Dedifferentiated amniotic fluid mesenchymal stem cell (primary cell): Measurements from ENCODE around the gene RPL5.
"Not testable (repeated sequence)": the region's sequence is repeated elsewhere in the genome, so short reads cannot be mapped to it uniquely, and the experiment has no call there.

Experiments
- DNase-seq: peaks from one replicate; pipeline ENCODE4 v3.0.0-alpha.2; 2016; ENCODE audit errors: extremely low spot score

The RPL5 gene

DNA sequence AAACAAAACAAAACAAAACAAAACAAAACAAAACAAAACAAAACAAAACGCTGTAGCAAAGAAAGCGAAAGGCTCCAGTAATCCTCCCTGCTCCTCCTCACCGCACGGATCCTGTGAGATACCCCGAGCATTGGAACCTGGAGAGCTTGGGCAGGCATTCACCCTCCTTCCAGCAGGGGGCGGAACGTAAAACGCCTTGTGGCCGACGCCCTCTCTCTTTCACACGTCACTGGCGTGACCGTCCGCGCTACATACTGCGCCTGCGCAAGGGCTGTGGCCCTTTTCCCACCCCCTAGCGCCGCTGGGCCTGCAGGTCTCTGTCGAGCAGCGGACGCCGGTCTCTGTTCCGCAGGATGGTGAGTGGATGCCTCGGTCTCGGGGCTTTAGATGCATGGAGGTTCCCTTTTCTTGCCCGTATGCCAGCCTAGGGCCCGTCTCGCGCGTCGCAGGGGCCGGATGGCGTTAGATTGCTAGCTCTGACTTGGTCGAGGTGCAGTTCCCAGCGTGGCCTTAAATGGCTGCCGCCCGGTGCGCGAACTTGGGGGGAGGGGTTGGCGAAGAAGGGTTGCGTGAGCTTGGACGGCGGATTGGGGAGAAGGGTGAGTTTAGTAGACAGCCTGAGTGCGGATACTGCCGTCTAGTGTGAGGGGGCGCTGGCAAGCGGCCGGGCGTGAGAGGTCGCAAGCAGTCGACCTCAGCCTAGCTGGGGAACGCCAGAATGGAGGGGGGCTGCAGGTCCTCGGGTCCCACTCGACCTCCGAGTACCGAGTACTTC lies at the start of gene RPL5:
RPL5 (plus strand) TSS at position 279 of the 775 bp plus-strand sequence; CDS start at position 354, 75 bp downstream.
- DNase-seq: peak; percentile 97

- DNase-seq: not testable (repeated sequence)
Measured at GRCh38 chr1:92783550-92783949, 48.3 kb upstream of the RPL5 start.

GRCh38 chr1:92784021-92784638 lies 47.7 kb upstream of the RPL5 start:
- peak; percentile 38 for DNase-seq

DNA sequence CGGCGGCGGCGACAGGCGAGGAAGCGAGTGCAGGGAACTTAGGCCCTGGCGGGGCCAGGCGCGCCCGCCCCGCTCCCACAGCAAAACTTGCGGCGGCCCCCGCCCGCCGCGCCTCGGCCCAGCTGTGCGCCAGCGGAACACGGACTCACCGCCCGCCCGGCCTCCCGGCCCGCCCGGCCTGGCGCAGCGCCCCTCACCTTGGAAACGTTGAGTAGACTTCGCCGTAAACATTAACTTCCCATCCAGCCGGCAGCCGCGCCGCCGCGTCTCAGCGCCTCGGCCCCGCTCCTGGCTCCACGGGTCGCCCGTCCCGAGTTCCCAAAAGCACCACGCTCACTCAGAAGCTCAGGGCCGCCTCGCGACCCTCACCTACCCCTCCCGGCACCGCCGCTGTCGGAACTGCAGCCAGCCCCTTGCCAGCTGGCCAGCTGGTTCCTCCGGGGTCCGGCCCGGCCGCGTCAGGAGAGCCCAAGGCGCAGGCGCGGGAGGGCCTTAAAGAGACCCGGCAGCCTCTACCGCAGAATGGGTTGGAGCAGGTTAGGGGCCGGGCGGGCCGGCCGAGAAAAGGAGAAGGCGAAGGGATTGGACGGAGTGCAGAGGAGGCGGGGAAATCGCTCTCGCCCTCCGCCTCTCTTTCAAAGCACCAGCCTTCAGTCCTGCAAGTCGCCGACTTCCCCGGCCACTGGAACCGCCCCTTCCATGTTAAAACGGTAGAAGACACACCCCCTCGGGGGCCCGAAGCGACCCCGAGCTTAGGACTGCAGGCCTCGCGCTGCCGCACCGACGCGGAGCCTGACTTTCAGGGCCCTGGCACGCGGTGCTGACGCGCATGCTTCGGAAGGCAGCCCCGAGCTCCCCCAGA lies 47.0 kb upstream of the RPL5 start, which contains the start of gene EVI5:
EVI5 (minus strand) TSS at position 470 of the 862 bp plus-strand sequence. CDS start 48,562 bp downstream, outside the sequence.
- DNase-seq: peak; percentile 98

GRCh38 chr1:92786111-92786901 lies 45.5 kb upstream of the RPL5 start:
- DNase-seq: no peak

DNA sequence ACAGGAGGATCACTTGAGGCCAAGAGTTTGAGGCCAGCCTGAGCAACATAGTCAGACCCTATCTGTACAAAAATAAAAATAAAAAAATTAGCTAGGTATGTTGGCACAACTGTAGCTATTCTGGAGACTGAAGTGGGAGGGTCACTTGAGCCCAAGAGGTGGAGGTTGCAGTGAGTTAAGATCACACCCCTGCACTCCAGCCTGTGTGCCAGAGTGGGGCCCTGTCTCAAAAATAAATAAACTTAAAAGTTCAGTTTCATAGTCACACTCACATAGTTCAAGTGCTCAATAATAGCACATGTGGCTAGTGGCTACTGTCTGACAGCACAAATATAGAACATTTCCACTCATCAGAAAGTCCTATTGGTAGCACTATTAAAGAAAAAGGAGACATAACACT lies 41.8 kb upstream of the RPL5 start:
- no peak for DNase-seq

GRCh38 chr1:92790867-92791266 lies 41.0 kb upstream of the RPL5 start:
- no peak for DNase-seq

- DNase-seq: no peak
Measured at GRCh38 chr1:92791487-92792066, 40.3 kb upstream of the RPL5 start.

- no peak for DNase-seq
Measured at GRCh38 chr1:92792340-92792782, 39.5 kb upstream of the RPL5 start.

GRCh38 chr1:92795166-92795565 lies 36.7 kb upstream of the RPL5 start:
- peak; percentile 72 for DNase-seq

GRCh38 chr1:92797297-92797696 lies 34.5 kb upstream of the RPL5 start:
- DNase-seq: no peak

- peak; percentile 70 for DNase-seq
Measured at GRCh38 chr1:92797961-92798360, 33.9 kb upstream of the RPL5 start.

- DNase-seq: no peak
Measured at GRCh38 chr1:92803140-92803887, 28.5 kb upstream of the RPL5 start.

GRCh38 chr1:92804721-92805201 lies 27.1 kb upstream of the RPL5 start:
- DNase-seq: peak; percentile 70

GRCh38 chr1:92805216-92805615 lies 26.6 kb upstream of the RPL5 start:
- DNase-seq: no peak

DNA sequence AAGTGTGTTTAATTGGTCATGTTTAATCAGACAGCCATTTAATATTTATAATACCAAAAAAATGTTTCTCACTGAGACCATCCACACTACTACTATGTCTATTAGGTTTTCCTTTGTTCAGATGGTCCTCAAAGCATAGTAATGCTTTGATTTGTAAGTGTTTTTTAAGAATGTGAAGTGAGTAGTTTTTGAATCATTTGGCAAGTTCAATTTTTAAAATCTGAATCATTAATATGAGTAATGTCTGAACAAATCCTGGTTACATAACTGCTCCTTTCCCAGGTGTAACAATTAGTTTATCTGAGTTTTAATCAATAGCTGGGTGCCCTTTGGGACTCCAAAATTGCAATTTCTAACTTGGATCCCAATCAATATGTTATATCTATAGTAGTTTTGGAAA lies 23.5 kb upstream of the RPL5 start:
- no peak for DNase-seq

DNA sequence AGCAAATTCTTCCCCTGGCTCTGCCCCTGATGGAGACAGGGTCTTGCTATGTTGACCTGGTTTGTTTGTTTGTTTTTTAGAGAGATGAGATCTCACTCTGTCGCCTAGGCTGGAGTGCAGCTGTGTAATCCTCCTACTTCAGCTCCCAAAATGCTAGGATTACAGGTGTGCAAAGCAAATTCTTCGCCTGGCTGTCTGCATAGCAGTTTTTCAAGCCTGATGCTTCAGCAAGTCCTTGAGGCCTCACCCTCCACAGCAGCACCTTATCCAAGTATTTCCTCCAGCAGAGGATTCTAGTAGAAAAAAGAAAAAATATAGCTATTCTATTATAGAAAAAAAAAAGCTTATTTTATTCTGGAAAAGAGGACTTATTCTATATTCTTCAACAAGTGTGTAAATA lies 15.1 kb upstream of the RPL5 start:
- DNase-seq: no peak

DNA sequence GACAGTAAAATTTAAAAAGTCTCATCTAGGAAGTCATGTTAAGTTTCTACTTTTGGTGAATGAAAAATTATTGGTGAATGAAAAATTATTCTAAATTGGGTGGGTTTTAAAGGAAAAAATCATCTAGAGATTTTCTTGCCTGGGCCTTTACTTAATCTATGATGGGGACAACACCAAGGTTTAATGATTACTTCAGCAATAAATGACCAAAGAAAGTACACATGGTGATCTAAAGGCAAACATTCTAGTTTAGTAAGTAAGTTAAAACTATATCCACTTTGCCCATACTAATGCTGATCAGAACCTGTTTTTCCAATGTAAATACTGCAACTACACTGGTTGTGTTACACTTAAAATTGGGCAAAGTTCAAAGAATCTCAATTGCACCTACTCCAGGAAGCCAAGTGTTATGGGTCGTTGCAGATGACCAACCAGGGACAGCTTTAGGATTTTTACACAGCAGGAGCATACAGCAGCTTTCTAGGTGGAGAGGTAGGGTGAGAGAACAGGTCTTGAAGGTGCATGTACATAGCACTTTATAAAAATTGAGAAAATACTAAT lies 14.6 kb upstream of the RPL5 start:
- DNase-seq: no peak

DNA sequence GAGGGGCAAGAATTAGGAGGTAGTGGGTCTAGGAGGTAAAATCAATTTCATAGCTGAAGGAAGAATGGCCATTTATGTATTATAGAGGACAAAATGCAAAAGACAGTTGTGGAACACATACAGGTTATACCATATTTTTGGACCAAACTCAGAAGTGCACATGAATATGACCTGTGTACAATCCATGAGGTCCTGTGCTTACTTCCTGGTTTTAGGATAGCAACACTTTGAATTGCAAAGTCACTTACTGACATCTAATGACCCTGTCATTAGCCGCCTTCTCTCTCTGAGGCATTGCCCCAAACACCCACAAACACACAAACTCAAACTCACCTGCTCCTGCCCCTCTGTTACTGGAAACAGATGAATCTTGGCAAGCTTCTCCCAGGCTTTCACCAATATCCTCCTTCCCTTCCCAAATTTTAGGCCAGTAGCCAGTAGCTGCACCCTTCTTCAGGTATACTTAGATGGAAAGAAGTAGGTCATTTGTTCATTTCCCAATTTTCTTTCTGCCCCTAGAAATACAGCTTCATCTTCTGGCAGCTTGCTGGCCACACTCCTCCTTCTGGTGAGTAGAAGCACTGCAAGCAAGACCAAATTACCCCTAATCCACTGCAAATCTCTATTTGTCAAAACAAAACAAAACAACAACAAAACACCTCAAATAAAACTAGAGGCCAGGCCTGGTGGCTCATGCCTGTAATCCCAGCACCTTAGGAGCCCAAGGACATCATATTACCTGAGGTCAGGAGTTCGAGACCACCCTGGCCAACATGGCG lies 13.7 kb upstream of the RPL5 start:
- no peak for DNase-seq
